Measurements from ENCODE around the gene PHAX. TPM values are rescaled to one million over a fixed set of nuclear protein-coding genes. Genes with fewer than 3 reads are reported as not detected.

PHAX gene
- total and polyA plus RNA-seq, 10 of the 15 experiments (the other 5 are each of a cell fraction or from before 2014, with no cell fraction given) = 28.2 to 88.7 (median 60.3) TPM

GRCh38 chr5:126624534-126624933 lies 23.8 kb downstream of the PHAX start (continued):
- TF ChIP-seq FOS (IDR thresholded peaks at IDR 0.05; ENCODE audit: borderline replicate concordance, extremely low read depth, insufficient read length) = no peak
- TF ChIP-seq RUNX3 (IDR thresholded peaks at IDR 0.05; ENCODE audit: low read length) = no peak
- no peak for TF ChIP-seq BCL11A (IDR thresholded peaks at IDR 0.05; ENCODE audit: low read depth, low read length)
- no peak for TF ChIP-seq ETV6 (conservative IDR thresholded peaks at IDR 0.05 in 1 of 2, IDR thresholded peaks at IDR 0.05 in 1 of 2; ENCODE audit: borderline replicate concordance in 1 of 2, low read depth in 1 of 2)
- TF ChIP-seq, protein P1, sequence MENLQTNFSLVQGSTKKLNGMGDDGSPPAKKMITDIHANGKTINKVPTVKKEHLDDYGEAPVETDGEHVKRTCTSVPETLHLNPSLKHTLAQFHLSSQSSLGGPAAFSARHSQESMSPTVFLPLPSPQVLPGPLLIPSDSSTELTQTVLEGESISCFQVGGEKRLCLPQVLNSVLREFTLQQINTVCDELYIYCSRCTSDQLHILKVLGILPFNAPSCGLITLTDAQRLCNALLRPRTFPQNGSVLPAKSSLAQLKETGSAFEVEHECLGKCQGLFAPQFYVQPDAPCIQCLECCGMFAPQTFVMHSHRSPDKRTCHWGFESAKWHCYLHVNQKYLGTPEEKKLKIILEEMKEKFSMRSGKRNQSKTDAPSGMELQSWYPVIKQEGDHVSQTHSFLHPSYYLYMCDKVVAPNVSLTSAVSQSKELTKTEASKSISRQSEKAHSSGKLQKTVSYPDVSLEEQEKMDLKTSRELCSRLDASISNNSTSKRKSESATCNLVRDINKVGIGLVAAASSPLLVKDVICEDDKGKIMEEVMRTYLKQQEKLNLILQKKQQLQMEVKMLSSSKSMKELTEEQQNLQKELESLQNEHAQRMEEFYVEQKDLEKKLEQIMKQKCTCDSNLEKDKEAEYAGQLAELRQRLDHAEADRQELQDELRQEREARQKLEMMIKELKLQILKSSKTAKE (IDR thresholded peaks at IDR 0.05; ENCODE audit: low read depth, poor library complexity, severe bottlenecking) = no peak
- TF ChIP-seq ZNF274 (IDR thresholded peaks at IDR 0.05; ENCODE audit: insufficient read depth, insufficient read length) = no peak
- no peak for TF ChIP-seq NFXL1 (IDR thresholded peaks at IDR 0.05; ENCODE audit: borderline replicate concordance)
- TF ChIP-seq STAT1 (conservative IDR thresholded peaks at IDR 0.05) = no peak

DNA sequence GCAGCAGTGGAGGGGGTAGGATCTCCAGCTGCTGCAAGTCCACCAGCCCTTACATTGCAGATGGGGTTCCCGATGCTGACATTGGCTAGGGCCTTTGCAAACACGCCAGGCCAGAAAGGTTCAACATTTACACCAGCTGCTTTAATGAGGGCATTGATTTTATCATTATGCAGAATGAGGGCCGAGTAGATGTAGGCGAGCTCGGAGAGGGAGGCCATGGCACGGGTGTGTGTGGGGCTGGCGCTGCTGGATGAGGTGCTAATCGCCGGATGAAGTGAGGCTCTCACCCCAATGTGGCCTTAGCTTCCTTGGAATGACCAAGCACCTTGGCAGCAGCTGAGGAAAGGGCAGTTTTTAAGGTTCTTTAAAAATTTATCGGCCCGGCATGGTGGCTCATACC lies 27.4 kb downstream of the PHAX start:
- intact Hi-C loops (cut with micrococcal nuclease; ENCODE audit: unreplicated experiment) = no loop called here
- no peak overlapping the region for H2AFZ ChIP-seq (ENCODE audit: control insufficient read depth, low read depth, low read length)
- H3K4me2 ChIP-seq (ENCODE audit: control insufficient read depth, insufficient read depth) = no peak overlapping the region
- no peak overlapping the region for H3K9ac ChIP-seq (ENCODE audit: control insufficient read depth, insufficient read depth, low read length)
- RAD21 ChIA-PET (ENCODE audit: unreplicated experiment) = no interaction called here
- H4K20me1 ChIP-seq (ENCODE audit: control insufficient read depth, insufficient read depth) = no peaks in the 10 kb centered on the region
- no peaks in the 10 kb centered on the region for H3K4me1 ChIP-seq (ENCODE audit: control insufficient read depth, insufficient read depth, low read length)
- no peaks in the 10 kb centered on the region for H3K79me2 ChIP-seq (ENCODE audit: control insufficient read depth, insufficient read depth, low read length)
- no peak overlapping the region for H3K27ac ChIP-seq (ENCODE audit: control insufficient read depth, insufficient read depth)
- FAIRE-seq (no peak), ATAC-seq (no peak), DNase-seq (ENCODE audit: low read depth, low spot score) (no peak)
- SMC1A ChIA-PET (ENCODE audit: uncharacterized antibody, unreplicated experiment) = interaction anchor here (1.9 kb wide), 1 partner anchor 14 kb away, joined by 5 read pairs; no protein-coding TSS in a partner anchor
- H3K9me3 ChIP-seq (replicated peaks; ENCODE audit: control insufficient read depth, insufficient read depth, low read length) = no peaks in the 10 kb centered on the region
- CTCF ChIA-PET = interaction anchor here (0.7 kb wide), 1 partner anchor 26 kb away, joined by 3 read pairs; no protein-coding TSS in a partner anchor
- H3K27me3 ChIP-seq (replicated peaks in 1 of 2; ENCODE audit: control insufficient read depth in 2 of 2, insufficient read depth in 2 of 2, low read length in 1 of 2) = no peaks in the 10 kb centered on the region
- no peak overlapping the region for H3K4me3 ChIP-seq
- BruUV-seq (replicated peaks) = no TSS peak
- 97% methylated on average over 11 of the region's 11 CpGs for WGBS (ENCODE audit: insufficient coverage, insufficient replicate concordance, low lambda C conversion rate, missing lambda C conversion rate)
- H3K36me3 ChIP-seq (ENCODE audit: control insufficient read depth in 2 of 2, insufficient read depth in 2 of 2, low read length in 1 of 2) = peaks cover 0 to 7% of the 10 kb centered on the region in 2 experiments; a peak in 2 of 4 replicates
- POLR2A ChIA-PET = interaction anchor here (0.6 kb wide), 1 partner anchor 79 kb away, joined by 6 read pairs; no protein-coding TSS in a partner anchor
- in situ Hi-C loops (cut with MboI) = no loop called here
- TF ChIP-seq, protein P2, sequence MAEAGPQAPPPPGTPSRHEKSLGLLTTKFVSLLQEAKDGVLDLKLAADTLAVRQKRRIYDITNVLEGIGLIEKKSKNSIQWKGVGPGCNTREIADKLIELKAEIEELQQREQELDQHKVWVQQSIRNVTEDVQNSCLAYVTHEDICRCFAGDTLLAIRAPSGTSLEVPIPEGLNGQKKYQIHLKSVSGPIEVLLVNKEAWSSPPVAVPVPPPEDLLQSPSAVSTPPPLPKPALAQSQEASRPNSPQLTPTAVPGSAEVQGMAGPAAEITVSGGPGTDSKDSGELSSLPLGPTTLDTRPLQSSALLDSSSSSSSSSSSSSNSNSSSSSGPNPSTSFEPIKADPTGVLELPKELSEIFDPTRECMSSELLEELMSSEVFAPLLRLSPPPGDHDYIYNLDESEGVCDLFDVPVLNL (IDR thresholded peaks at IDR 0.05; ENCODE audit: low read depth, low read length) = no peak
- TF ChIP-seq DPF2 (IDR thresholded peaks at IDR 0.05) (no peak), BACH1 (IDR thresholded peaks at IDR 0.05; ENCODE audit: borderline replicate concordance) (no peak), PAX8 (IDR thresholded peaks at IDR 0.05) (no peak), ATF7 (IDR thresholded peaks at IDR 0.05; ENCODE audit: low read depth) (no peak), SPI1 (IDR thresholded peaks at IDR 0.05; ENCODE audit: borderline replicate concordance, insufficient read depth, low read depth, low read length) (no peak), RB1 (IDR thresholded peaks at IDR 0.05; ENCODE audit: borderline replicate concordance) (no peak), CREB1 (IDR thresholded peaks at IDR 0.05; ENCODE audit: low read depth) (no peak), HDAC6 (IDR thresholded peaks at IDR 0.05; ENCODE audit: unreplicated experiment) (no peak), CHD1 (IDR thresholded peaks at IDR 0.05; ENCODE audit: low read depth, low read length) (no peak), RUNX3 (IDR thresholded peaks at IDR 0.05; ENCODE audit: low read length) (no peak)

All from GM12878 (cell line).